HCT116 (cell line): ENCODE data around the gene NAPSA. TPM values are rescaled to one million over a fixed set of nuclear protein-coding genes. Genes with fewer than 3 reads are reported as not detected.

Experiments used
- ATAC-seq: fragments of 200-7000 bp; cut with Tn5 transposase; 2 replicates; pipeline ENCODE4 v1.9.1; 2020; ENCODE audit warnings: mild to moderate bottlenecking, moderate library complexity
- BruUV-seq: library from RNA; stranded (reverse); fragments of 400-500 nt; replicated peaks from 2 replicates; lab custom pipeline; 2021; lab: Mats Ljungman, UMichigan
- CTCF ChIA-PET: fragments of 300-600 bp; sonication (Branson Sonifier 250); formaldehyde crosslinking; loops from one replicate; lab custom pipeline; 2021; ENCODE audit warnings: antibody characterized with exemption; lab: Charles Lee
- POLR2A ChIA-PET: fragments of 300-600, 350-600 bp; sonication (Branson Sonifier 250); formaldehyde crosslinking; loops from one replicate; lab custom pipeline; 2021; ENCODE audit warnings: antibody characterized with exemption; lab: Charles Lee
- RAD21 ChIA-PET, 2 experiments: fragments of 300-600 bp; sonication (Branson Sonifier 250); formaldehyde crosslinking; loops; one replicate each; lab custom pipeline; 2023; ENCODE audit warnings: low total read pairs in 2 of 2; ENCODE audit not compliant: uncharacterized antibody in 2 of 2, unreplicated experiment in 2 of 2, low non-redundant PET in 1 of 2; lab: Charles Lee
- DNase-seq: peaks from one replicate; pipeline ENCODE4 v3.0.0-alpha.2; 2010; ENCODE audit warnings: low read depth, low spot score
- H2AFZ ChIP-seq: fragments of 200-600 bp; shearing (Covaris generic), sonication (generic); 2 replicates; pipeline ENCODE4 v1.6.1; 2017; ENCODE audit warnings: low read depth, mixed run types, mixed read lengths, antibody characterized with exemption, low read length; ENCODE audit not compliant: poor library complexity, severe bottlenecking
- H3K27ac ChIP-seq: 2 replicates; pipeline ENCODE4 v1.5.1; 2012; ENCODE audit warnings: low read depth, low read length
- H3K27me3 ChIP-seq: fragments of 200-600 bp; sonication (generic); 2 replicates; pipeline ENCODE4 v1.6.1; 2016; ENCODE audit warnings: mixed run types, low read length, mixed read lengths; ENCODE audit not compliant: insufficient read depth
- H3K36me3 ChIP-seq, 2 experiments: fragments of 200-500 bp in 1 of 2; fragments of 200-600 bp in 1 of 2; sonication (Bioruptor generic) in 1 of 2; sonication (generic) in 1 of 2; 2 replicates each; pipeline versions ENCODE4 v1.5.1 to v1.6.1; 2014 to 2016; ENCODE audit warnings: low read length in 2 of 2, inconsistent platforms in 1 of 2, mixed read lengths in 1 of 2, mixed run types in 1 of 2; ENCODE audit not compliant: insufficient read depth in 2 of 2, control insufficient read depth in 1 of 2
- H3K4me1 ChIP-seq, 2 experiments: fragments of 200-600 bp in 1 of 2; sonication (generic) in 1 of 2; 2 replicates each; pipeline versions ENCODE4 v1.5.1 to v1.6.1; 2012 to 2017; ENCODE audit warnings: low read length in 2 of 2, inconsistent platforms in 1 of 2, mild to moderate bottlenecking in 1 of 2, mixed read lengths in 1 of 2, mixed run types in 1 of 2, moderate library complexity in 1 of 2; ENCODE audit not compliant: insufficient read depth in 2 of 2, control insufficient read depth in 1 of 2
- H3K4me2 ChIP-seq: fragments of 200-600 bp; sonication (generic); 2 replicates; pipeline ENCODE4 v1.6.1; 2017; ENCODE audit warnings: mixed run types, low read length, mixed read lengths
- H3K4me3 ChIP-seq, 2 experiments: fragments of 200-600 bp in 1 of 2; sonication (generic) in 1 of 2; replicated peaks in 1 of 2; 2 replicates each; pipeline ENCODE4 v1.5.1; 2011 to 2016; ENCODE audit warnings: low read length in 2 of 2, control low read depth in 1 of 2, low read depth in 1 of 2, mild to moderate bottlenecking in 1 of 2, mixed read lengths in 1 of 2, mixed run types in 1 of 2
- H3K79me2 ChIP-seq: fragments of 200-600 bp; sonication (generic); 2 replicates; pipeline ENCODE4 v1.6.1; 2017; ENCODE audit warnings: mild to moderate bottlenecking, mixed run types, low read length, moderate library complexity, mixed read lengths; ENCODE audit not compliant: insufficient read depth
- H3K9ac ChIP-seq: fragments of 200-600 bp; sonication (generic); 2 replicates; pipeline ENCODE4 v1.6.1; 2016; ENCODE audit warnings: low read length, mixed read lengths
- H3K9me2 ChIP-seq: fragments of 200-600 bp; sonication (generic), shearing (Covaris generic); 2 replicates; pipeline ENCODE4 v1.6.1; 2017; ENCODE audit warnings: mixed run types, mild to moderate bottlenecking, moderate library complexity; ENCODE audit not compliant: insufficient read depth
- H3K9me3 ChIP-seq, 2 experiments: fragments of 200-500 bp in 1 of 2; fragments of 200-600 bp in 1 of 2; sonication (Bioruptor generic) in 1 of 2; sonication (generic) in 1 of 2; 2 replicates each; pipeline ENCODE4 v1.6.1; 2014 to 2017; ENCODE audit warnings: low read length in 2 of 2, mixed read lengths in 2 of 2, inconsistent platforms in 1 of 2, low read depth in 1 of 2, mild to moderate bottlenecking in 1 of 2, mixed run types in 1 of 2, moderate library complexity in 1 of 2; ENCODE audit not compliant: control insufficient read depth in 1 of 2, insufficient read depth in 1 of 2
- H4K20me1 ChIP-seq: fragments of 200-600 bp; sonication (generic), shearing (Covaris generic); 2 replicates; pipeline ENCODE4 v1.6.1; 2017; ENCODE audit warnings: mixed run types, mild to moderate bottlenecking, moderate library complexity; ENCODE audit not compliant: insufficient read depth
- ELF1 ChIP-seq: IDR thresholded peaks from 2 replicates; pipeline ENCODE4 v1.6.1; 2012; ENCODE audit warnings: low read depth, borderline replicate concordance
- EZH2 ChIP-seq: fragments of 200-600 bp; sonication (generic); IDR thresholded peaks from 2 replicates; pipeline ENCODE4 v1.6.1; 2017; ENCODE audit warnings: antibody characterized with exemption, mixed run types
- EZH2phosphoT487 ChIP-seq: fragments of 200-600 bp; IDR thresholded peaks from 2 replicates; pipeline ENCODE4 v1.6.1; 2018; ENCODE audit warnings: antibody characterized with exemption, borderline replicate concordance
- POLR2AphosphoS5 ChIP-seq: IDR thresholded peaks from 2 replicates; pipeline ENCODE4 v1.6.1; 2011; ENCODE audit warnings: mild to moderate bottlenecking, low read depth, low read length, moderate library complexity
- SP1 ChIP-seq: IDR thresholded peaks from 2 replicates; pipeline ENCODE4 v1.6.1; 2012; ENCODE audit warnings: low read depth
- intact Hi-C: fragments of 100-400 bp; cut with micrococcal nuclease; formaldehyde crosslinking; loops from 2 replicates; pipeline ENCODE4 v1.10.0; 2022
- total RNA-seq: library from RNA; stranded (reverse); gene quantifications from one replicate; pipeline ENCODE4 v1.2.1, GENCODE V29; 2021; ENCODE audit not compliant: unreplicated experiment
- TF ChIP-seq, protein P1 (sequence below), 3 experiments: fragments of 200-600 bp in 1 of 3; sonication (generic) in 1 of 3; IDR thresholded peaks in 2 of 3; conservative IDR thresholded peaks in 1 of 3; 2 replicates each; pipeline ENCODE4 v1.5.1; 2012 to 2017; ENCODE audit warnings: low read depth in 2 of 3, low read length in 2 of 3, antibody characterized with exemption in 1 of 3, borderline replicate concordance in 1 of 3, control low read depth in 1 of 3, mild to moderate bottlenecking in 1 of 3, mixed read lengths in 1 of 3, mixed run types in 1 of 3, moderate library complexity in 1 of 3; ENCODE audit not compliant: insufficient read depth in 1 of 3

NAPSA gene
- total RNA-seq, 1 experiment from 2014 or later, result 4.4 TPM

GRCh38 chr19:50326101-50326664 lies 39.3 kb downstream of the NAPSA start:
- no peaks in the 10 kb centered on the region for H4K20me1 ChIP-seq
- no peak overlapping the region for H2AFZ ChIP-seq
- H3K4me2 ChIP-seq, result peak overlapping the region; percentile 69
- no peak overlapping the region for H3K9ac ChIP-seq
- ChIA-PET CTCF (interaction anchor here (0.9 to 1.2 kb wide), 3 partner anchors 25 to 178 kb away, joined by 3 read pairs; no protein-coding TSS in a partner anchor), RAD21 (no interaction called here), POLR2A (interaction anchor here (0.7 kb wide), 1 partner anchor 19 kb away, joined by 3 read pairs; no protein-coding TSS in a partner anchor)
- DNase-seq, result no peak
- peaks cover 2 to 6% of the 10 kb centered on the region in 2 experiments; a peak in 2 of 4 replicates for H3K36me3 ChIP-seq
- TF ChIP-seq ELF1 (no peak), EZH2 (no peak), EZH2phosphoT487 (no peak)
- peaks cover 3% of the 10 kb centered on the region; the same call in 1 of the 2 replicates for H3K79me2 ChIP-seq
- no peak overlapping the region for H3K4me3 ChIP-seq
- intact Hi-C loops, result no loop called here
- no peaks in the 10 kb centered on the region for H3K9me2 ChIP-seq
- no peak for ATAC-seq
- no peaks in the 10 kb centered on the region for H3K27me3 ChIP-seq
- H3K9me3 ChIP-seq, result no peaks in the 10 kb centered on the region
- BruUV-seq, result no TSS peak
- peaks cover 18 to 48% of the 10 kb centered on the region in 2 experiments for H3K4me1 ChIP-seq
- H3K27ac ChIP-seq, result no peak overlapping the region

GRCh38 chr19:50325310-50326100 lies 39.9 kb downstream of the NAPSA start:
- H3K9ac ChIP-seq, result no peak overlapping the region
- no peak overlapping the region for H2AFZ ChIP-seq
- POLR2A ChIA-PET, result interaction anchor here (0.7 kb wide), 1 partner anchor 18 kb away, joined by 3 read pairs; no protein-coding TSS in a partner anchor
- TF ChIP-seq SP1 (peak; percentile 24; the same call in 1 of the 2 replicates), POLR2AphosphoS5 (0 out of 2 replicates have a peak, but pooled peaks have one; percentile 24)
- TF ChIP-seq, protein P1, sequence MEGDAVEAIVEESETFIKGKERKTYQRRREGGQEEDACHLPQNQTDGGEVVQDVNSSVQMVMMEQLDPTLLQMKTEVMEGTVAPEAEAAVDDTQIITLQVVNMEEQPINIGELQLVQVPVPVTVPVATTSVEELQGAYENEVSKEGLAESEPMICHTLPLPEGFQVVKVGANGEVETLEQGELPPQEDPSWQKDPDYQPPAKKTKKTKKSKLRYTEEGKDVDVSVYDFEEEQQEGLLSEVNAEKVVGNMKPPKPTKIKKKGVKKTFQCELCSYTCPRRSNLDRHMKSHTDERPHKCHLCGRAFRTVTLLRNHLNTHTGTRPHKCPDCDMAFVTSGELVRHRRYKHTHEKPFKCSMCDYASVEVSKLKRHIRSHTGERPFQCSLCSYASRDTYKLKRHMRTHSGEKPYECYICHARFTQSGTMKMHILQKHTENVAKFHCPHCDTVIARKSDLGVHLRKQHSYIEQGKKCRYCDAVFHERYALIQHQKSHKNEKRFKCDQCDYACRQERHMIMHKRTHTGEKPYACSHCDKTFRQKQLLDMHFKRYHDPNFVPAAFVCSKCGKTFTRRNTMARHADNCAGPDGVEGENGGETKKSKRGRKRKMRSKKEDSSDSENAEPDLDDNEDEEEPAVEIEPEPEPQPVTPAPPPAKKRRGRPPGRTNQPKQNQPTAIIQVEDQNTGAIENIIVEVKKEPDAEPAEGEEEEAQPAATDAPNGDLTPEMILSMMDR (IDR thresholded peaks at IDR 0.05 in 2 of 3, conservative IDR thresholded peaks at IDR 0.05 in 1 of 3; ENCODE audit: borderline replicate concordance in 1 of 3, insufficient read depth in 1 of 3, low read depth in 2 of 3, low read length in 2 of 3), result no peak
- no peaks in the 10 kb centered on the region for H4K20me1 ChIP-seq
- ATAC-seq (peak; percentile 40), DNase-seq (peak; percentile 73)
- CTCF ChIA-PET, result interaction anchor here (0.9 to 1.2 kb wide), 3 partner anchors 26 to 178 kb away, joined by 3 read pairs; no protein-coding TSS in a partner anchor
- H3K36me3 ChIP-seq, result peaks cover 2 to 6% of the 10 kb centered on the region in 2 experiments; a peak in 2 of 4 replicates
- H3K9me3 ChIP-seq, result no peaks in the 10 kb centered on the region
- H3K9me2 ChIP-seq, result no peaks in the 10 kb centered on the region
- intact Hi-C loops, result no loop called here
- peaks cover 17 to 42% of the 10 kb centered on the region in 2 experiments for H3K4me1 ChIP-seq
- H3K4me3 ChIP-seq, result peak overlapping the region in 1 of 2 experiments; percentile 23; a peak in 1 of 4 replicates
- RAD21 ChIA-PET, result no interaction called here
- no peak overlapping the region for H3K27ac ChIP-seq
- H3K4me2 ChIP-seq, result peak overlapping the region; percentile 69
- H3K27me3 ChIP-seq, result no peaks in the 10 kb centered on the region
- peaks cover 3% of the 10 kb centered on the region; the same call in 1 of the 2 replicates for H3K79me2 ChIP-seq
- BruUV-seq, result no TSS peak
